Prostate gland (tissue), 2 donors: Measurements from ENCODE around the gene SPACA5.

Experiments used
- POLR2AphosphoS5 ChIP-seq: sonication (generic); formaldehyde crosslinking; IDR thresholded peaks from one replicate; pipeline ENCODE4 v1.6.1; 2017; ENCODE audit warnings: antibody characterized with exemption
- TF ChIP-seq, protein P1 (sequence below), 4 experiments: fragments of 200-600 bp in 2 of 4; fragments of 450-650 bp in 2 of 4; sonication (generic) in 2 of 4; IDR thresholded peaks; 1 replicate in 3 of 4; 2 replicates in 1 of 4; pipeline ENCODE4 v1.5.1; 2016 to 2019; ENCODE audit warnings: antibody characterized with exemption in 4 of 4, mild to moderate bottlenecking in 2 of 4, moderate library complexity in 2 of 4

- TF ChIP-seq, protein P1, sequence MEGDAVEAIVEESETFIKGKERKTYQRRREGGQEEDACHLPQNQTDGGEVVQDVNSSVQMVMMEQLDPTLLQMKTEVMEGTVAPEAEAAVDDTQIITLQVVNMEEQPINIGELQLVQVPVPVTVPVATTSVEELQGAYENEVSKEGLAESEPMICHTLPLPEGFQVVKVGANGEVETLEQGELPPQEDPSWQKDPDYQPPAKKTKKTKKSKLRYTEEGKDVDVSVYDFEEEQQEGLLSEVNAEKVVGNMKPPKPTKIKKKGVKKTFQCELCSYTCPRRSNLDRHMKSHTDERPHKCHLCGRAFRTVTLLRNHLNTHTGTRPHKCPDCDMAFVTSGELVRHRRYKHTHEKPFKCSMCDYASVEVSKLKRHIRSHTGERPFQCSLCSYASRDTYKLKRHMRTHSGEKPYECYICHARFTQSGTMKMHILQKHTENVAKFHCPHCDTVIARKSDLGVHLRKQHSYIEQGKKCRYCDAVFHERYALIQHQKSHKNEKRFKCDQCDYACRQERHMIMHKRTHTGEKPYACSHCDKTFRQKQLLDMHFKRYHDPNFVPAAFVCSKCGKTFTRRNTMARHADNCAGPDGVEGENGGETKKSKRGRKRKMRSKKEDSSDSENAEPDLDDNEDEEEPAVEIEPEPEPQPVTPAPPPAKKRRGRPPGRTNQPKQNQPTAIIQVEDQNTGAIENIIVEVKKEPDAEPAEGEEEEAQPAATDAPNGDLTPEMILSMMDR (IDR thresholded peaks at IDR 0.05), result no peak
- no peak for TF ChIP-seq POLR2AphosphoS5
Observed at GRCh38 chrX:48001260-48001659, 5.5 kb upstream of the SPACA5 start.
